Gastrocnemius medialis (tissue), 4 donors: ENCODE measurements around the gene NME2.

Source experiments
- CTCF ChIP-seq, 5 experiments: fragments of 450-650 bp in 3 of 5; fragments of 200-600 bp in 2 of 5; sonication (generic) in 2 of 5; IDR thresholded peaks in 4 of 5; conservative IDR thresholded peaks in 1 of 5; 1 replicate in 4 of 5; 2 replicates in 1 of 5; pipeline ENCODE4 v1.5.1; 2016 to 2019; ENCODE audit warnings: antibody characterized with exemption in 5 of 5, mild to moderate bottlenecking in 3 of 5, moderate library complexity in 3 of 5
- POLR2A ChIP-seq, 2 donors: fragments of 450-650 bp; IDR thresholded peaks; one replicate each; pipeline ENCODE4 v1.6.1; 2017; ENCODE audit warnings: antibody characterized with exemption in 2 of 2, mild to moderate bottlenecking in 2 of 2, moderate library complexity in 2 of 2

- TF ChIP-seq CTCF (IDR thresholded peaks at IDR 0.05 in 4 of 5, conservative IDR thresholded peaks at IDR 0.05 in 1 of 5) (no peak), POLR2A (IDR thresholded peaks at IDR 0.05) (no peak)
Measured at GRCh38 chr17:51197754-51198153, 31.5 kb downstream of the NME2 start.
